HepG2 (cell line): ENCODE results near the gene SCN9A.

ENCODE experiments used
- ESRRA ChIP-seq: sonication (generic); formaldehyde crosslinking; IDR thresholded peaks from 2 replicates; pipeline ENCODE4 v1.5.1; 2020; ENCODE audit warnings: mild to moderate bottlenecking, low read depth, missing genetic modification reagents
- GATAD2A ChIP-seq: IDR thresholded peaks from 2 replicates; pipeline ENCODE4 v1.6.1; 2016
- IKZF4 ChIP-seq: sonication (generic); formaldehyde crosslinking; IDR thresholded peaks from 2 replicates; pipeline ENCODE4 v1.5.1; 2020; ENCODE audit warnings: borderline replicate concordance, mild to moderate bottlenecking, low read depth, missing genetic modification reagents; ENCODE audit errors: not compliant biosample characterization
- MEF2D ChIP-seq: sonication (generic); formaldehyde crosslinking; IDR thresholded peaks from 2 replicates; pipeline ENCODE4 v1.5.1; 2020; ENCODE audit warnings: mild to moderate bottlenecking, missing genetic modification reagents
- SPEN ChIP-seq: sonication (generic); formaldehyde crosslinking; IDR thresholded peaks from 2 replicates; pipeline ENCODE4 v1.5.1; 2020; ENCODE audit warnings: low read depth, mild to moderate bottlenecking, missing genetic modification reagents
- ZNF557 ChIP-seq: sonication (generic); formaldehyde crosslinking; IDR thresholded peaks from 2 replicates; pipeline ENCODE4 v1.4.0; 2020; ENCODE audit warnings: missing genetic modification reagents
- ZNF672 ChIP-seq: sonication (generic); formaldehyde crosslinking; IDR thresholded peaks from 2 replicates; pipeline ENCODE4 v1.8.1; 2022; ENCODE audit warnings: missing genetic modification reagents
- TF ChIP-seq, protein P1 (sequence below): sonication (generic); formaldehyde crosslinking; IDR thresholded peaks from 2 replicates; pipeline ENCODE4 v1.5.0; 2020; ENCODE audit warnings: mild to moderate bottlenecking, missing genetic modification reagents, moderate library complexity

DNA sequence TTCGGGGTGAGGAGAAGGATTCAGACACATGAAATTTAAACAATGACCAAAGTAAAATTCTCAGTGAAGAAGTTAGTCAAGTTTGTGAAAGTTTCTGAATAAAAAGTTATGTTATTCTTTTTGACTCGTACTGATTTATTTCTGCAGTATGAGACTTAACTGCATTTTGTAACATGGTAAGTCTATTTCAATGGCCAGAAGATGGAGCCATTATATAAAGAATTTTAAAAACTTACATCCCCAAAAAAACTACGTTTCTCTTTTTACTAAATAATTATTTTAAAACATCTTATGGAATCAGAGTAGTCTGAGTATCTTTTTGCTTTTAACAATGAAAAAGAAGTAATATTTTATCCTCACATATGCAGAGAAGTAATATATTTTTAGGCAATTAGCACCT is 196.5 kb downstream of the SCN9A start:
- TF ChIP-seq SPEN (no peak), ESRRA (no peak), ZNF557 (CRISPR knock-in tag) (no peak), IKZF4 (CRISPR knock-in tag) (no peak), GATAD2A (CRISPR knock-in tag) (no peak), ZNF672 (CRISPR knock-in tag) (no peak), MEF2D (CRISPR knock-in tag) (no peak)
- TF ChIP-seq, protein P1, sequence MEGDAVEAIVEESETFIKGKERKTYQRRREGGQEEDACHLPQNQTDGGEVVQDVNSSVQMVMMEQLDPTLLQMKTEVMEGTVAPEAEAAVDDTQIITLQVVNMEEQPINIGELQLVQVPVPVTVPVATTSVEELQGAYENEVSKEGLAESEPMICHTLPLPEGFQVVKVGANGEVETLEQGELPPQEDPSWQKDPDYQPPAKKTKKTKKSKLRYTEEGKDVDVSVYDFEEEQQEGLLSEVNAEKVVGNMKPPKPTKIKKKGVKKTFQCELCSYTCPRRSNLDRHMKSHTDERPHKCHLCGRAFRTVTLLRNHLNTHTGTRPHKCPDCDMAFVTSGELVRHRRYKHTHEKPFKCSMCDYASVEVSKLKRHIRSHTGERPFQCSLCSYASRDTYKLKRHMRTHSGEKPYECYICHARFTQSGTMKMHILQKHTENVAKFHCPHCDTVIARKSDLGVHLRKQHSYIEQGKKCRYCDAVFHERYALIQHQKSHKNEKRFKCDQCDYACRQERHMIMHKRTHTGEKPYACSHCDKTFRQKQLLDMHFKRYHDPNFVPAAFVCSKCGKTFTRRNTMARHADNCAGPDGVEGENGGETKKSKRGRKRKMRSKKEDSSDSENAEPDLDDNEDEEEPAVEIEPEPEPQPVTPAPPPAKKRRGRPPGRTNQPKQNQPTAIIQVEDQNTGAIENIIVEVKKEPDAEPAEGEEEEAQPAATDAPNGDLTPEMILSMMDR (CRISPR knock-in tag), result no peak
